DOHH2 (cell line): ENCODE measurements around the gene COL17A1.

Experiments used
- H3F3A ChIP-seq: fragments of 200-600 bp; sonication (generic), shearing (Covaris generic); 2 replicates; pipeline ENCODE4 v1.6.0; 2016; ENCODE audit warnings: antibody characterized with exemption, mild to moderate bottlenecking; ENCODE audit not compliant: control insufficient read depth, insufficient read depth
- H3K27ac ChIP-seq: fragments of 200-600 bp; sonication (generic); 2 replicates; pipeline ENCODE4 v1.5.1; 2014; ENCODE audit warnings: low read depth, mild to moderate bottlenecking, low read length, moderate library complexity
- H3K27me3 ChIP-seq: fragments of 200-600 bp; sonication (generic); 2 replicates; pipeline ENCODE4 v1.6.1; 2014; ENCODE audit warnings: mild to moderate bottlenecking, low read length, mixed read lengths; ENCODE audit not compliant: control insufficient read depth
- H3K36me3 ChIP-seq: fragments of 200-600 bp; sonication (generic); 2 replicates; pipeline ENCODE4 v1.6.1; 2014; ENCODE audit warnings: mild to moderate bottlenecking, low read length, moderate library complexity, mixed read lengths; ENCODE audit not compliant: control insufficient read depth
- H3K4me1 ChIP-seq: fragments of 200-600 bp; sonication (generic); 2 replicates; pipeline ENCODE4 v1.6.1; 2014; ENCODE audit warnings: mild to moderate bottlenecking, low read length, mixed read lengths; ENCODE audit not compliant: control insufficient read depth
- H3K4me2 ChIP-seq: fragments of 200-600 bp; sonication (generic); 2 replicates; pipeline ENCODE4 v1.6.0; 2014; ENCODE audit warnings: mild to moderate bottlenecking, low read length, moderate library complexity
- H3K4me3 ChIP-seq: fragments of 200-600 bp; sonication (generic); 2 replicates; pipeline ENCODE4 v1.5.1; 2014; ENCODE audit warnings: mild to moderate bottlenecking, low read length, mixed read lengths
- H3K79me2 ChIP-seq: fragments of 200-600 bp; sonication (generic); 2 replicates; pipeline ENCODE4 v1.6.1; 2014; ENCODE audit warnings: mild to moderate bottlenecking, low read length, mixed read lengths; ENCODE audit not compliant: control insufficient read depth
- H3K9me2 ChIP-seq: fragments of 200-600 bp; sonication (generic); replicated peaks from 2 replicates; pipeline ENCODE4 v1.6.1; 2014; ENCODE audit warnings: mild to moderate bottlenecking, low read length, mixed read lengths; ENCODE audit not compliant: control insufficient read depth
- H3K9me3 ChIP-seq: fragments of 200-600 bp; sonication (generic); 2 replicates; pipeline ENCODE4 v1.6.1; 2014; ENCODE audit warnings: antibody characterized with exemption, low read length, mixed read lengths; ENCODE audit not compliant: control insufficient read depth, insufficient read depth
- H4K20me1 ChIP-seq: fragments of 200-600 bp; sonication (generic); 2 replicates; pipeline ENCODE4 v1.6.0; 2014; ENCODE audit warnings: low read depth, mild to moderate bottlenecking, antibody characterized with exemption, low read length, moderate library complexity; ENCODE audit not compliant: control insufficient read depth, insufficient read depth
- CTCF ChIP-seq: fragments of 200-600 bp; sonication (generic); IDR thresholded peaks from one replicate; pipeline ENCODE4 v1.5.1; 2014; ENCODE audit warnings: antibody characterized with exemption, mild to moderate bottlenecking, low read depth, low read length; ENCODE audit not compliant: poor library complexity, severe bottlenecking
- EZH2phosphoT487 ChIP-seq: fragments of 200-600 bp; sonication (generic); IDR thresholded peaks from 2 replicates; pipeline ENCODE4 v1.6.1; 2017; ENCODE audit warnings: borderline replicate concordance, mild to moderate bottlenecking, antibody characterized with exemption, low read length, moderate library complexity, mixed read lengths

Gene COL17A1

DNA sequence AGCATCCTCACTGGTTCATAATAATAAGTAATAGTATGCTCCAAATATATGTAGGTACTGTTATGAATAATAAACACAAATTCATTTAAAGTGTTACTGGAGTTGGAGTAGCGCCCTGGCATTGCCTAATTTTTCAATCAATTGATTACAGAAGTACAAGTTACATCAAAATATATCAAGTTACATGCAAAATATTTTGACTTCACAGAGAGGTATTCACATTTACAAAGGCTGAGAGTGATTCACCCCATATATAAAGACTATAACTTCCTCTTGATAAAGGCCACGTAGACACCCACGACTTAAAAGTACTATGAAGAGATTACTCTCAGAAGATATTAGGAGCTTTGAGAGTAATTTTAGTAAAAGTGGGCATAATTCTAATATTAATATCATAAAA is 13.6 kb upstream of the COL17A1 start:
- Histone ChIP-seq H3K4me2 (no peak overlapping the region), H3K9me2 (no peaks in the 10 kb centered on the region), H3K79me2 (no peaks in the 10 kb centered on the region), H3K4me1 (no peaks in the 10 kb centered on the region), H3K27ac (no peak overlapping the region), H4K20me1 (no peaks in the 10 kb centered on the region), H3K27me3 (peaks cover 22% of the 10 kb centered on the region; the same call in 1 of the 2 replicates), H3K36me3 (no peaks in the 10 kb centered on the region), H3K9me3 (no peaks in the 10 kb centered on the region), H3F3A (no peaks in the 10 kb centered on the region), H3K4me3 (no peak overlapping the region)
- TF ChIP-seq EZH2phosphoT487 (no peak), CTCF (no peak)

GRCh38 chr10:104098358-104098925 is 12.8 kb upstream of the COL17A1 start:
- no peak for TF ChIP-seq EZH2phosphoT487
- TF ChIP-seq CTCF: no peak
- H3K4me1 ChIP-seq: no peaks in the 10 kb centered on the region
- peaks cover 19% of the 10 kb centered on the region; the same call in 1 of the 2 replicates for H3K27me3 ChIP-seq
- no peak overlapping the region for H3K27ac ChIP-seq
- H3F3A ChIP-seq: no peaks in the 10 kb centered on the region
- H3K9me3 ChIP-seq: no peaks in the 10 kb centered on the region
- no peaks in the 10 kb centered on the region for H3K79me2 ChIP-seq
- no peak overlapping the region for H3K4me2 ChIP-seq
- H3K4me3 ChIP-seq: no peak overlapping the region
- H3K36me3 ChIP-seq: no peaks in the 10 kb centered on the region
- H4K20me1 ChIP-seq: no peaks in the 10 kb centered on the region
- H3K9me2 ChIP-seq: no peaks in the 10 kb centered on the region

DNA sequence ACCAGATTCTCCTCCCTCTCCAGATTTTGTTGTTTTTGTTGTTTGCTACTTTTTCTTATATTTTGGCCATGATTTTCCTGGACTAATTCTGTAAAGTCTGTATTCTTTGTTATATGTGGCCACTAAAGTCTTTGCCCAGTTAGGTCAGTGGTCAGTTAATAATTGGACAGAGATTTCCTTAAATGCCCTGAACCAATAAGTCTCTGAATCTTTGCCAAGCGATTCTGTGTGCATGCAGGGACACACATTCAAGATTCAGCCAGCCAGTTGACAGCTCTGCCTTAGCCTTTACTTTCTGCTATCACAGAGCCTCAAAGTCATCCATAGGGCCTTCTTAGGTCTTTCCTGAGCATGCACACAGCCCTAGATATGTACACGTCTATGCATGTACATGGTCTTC is 11.0 kb upstream of the COL17A1 start:
- Histone ChIP-seq H3K4me3 (no peak overlapping the region), H3K4me2 (no peak overlapping the region), H4K20me1 (no peaks in the 10 kb centered on the region), H3K4me1 (no peaks in the 10 kb centered on the region), H3K27me3 (peaks cover 11% of the 10 kb centered on the region; the same call in 1 of the 2 replicates), H3K9me3 (no peaks in the 10 kb centered on the region), H3K9me2 (no peaks in the 10 kb centered on the region), H3K79me2 (no peaks in the 10 kb centered on the region), H3K36me3 (no peaks in the 10 kb centered on the region), H3K27ac (no peak overlapping the region), H3F3A (no peaks in the 10 kb centered on the region)
- TF ChIP-seq CTCF: no peak
- no peak for TF ChIP-seq EZH2phosphoT487
